ENCODE data around the gene CDH13.

CDH13 gene

GRCh38 chr16:83310816-83311215 lies 684.0 kb downstream of the CDH13 start:
- in situ Hi-C loops (cut with HindIII; ENCODE audit: low sequenced_read_pairs) = no loop called here
- TF ChIP-seq, protein P1, sequence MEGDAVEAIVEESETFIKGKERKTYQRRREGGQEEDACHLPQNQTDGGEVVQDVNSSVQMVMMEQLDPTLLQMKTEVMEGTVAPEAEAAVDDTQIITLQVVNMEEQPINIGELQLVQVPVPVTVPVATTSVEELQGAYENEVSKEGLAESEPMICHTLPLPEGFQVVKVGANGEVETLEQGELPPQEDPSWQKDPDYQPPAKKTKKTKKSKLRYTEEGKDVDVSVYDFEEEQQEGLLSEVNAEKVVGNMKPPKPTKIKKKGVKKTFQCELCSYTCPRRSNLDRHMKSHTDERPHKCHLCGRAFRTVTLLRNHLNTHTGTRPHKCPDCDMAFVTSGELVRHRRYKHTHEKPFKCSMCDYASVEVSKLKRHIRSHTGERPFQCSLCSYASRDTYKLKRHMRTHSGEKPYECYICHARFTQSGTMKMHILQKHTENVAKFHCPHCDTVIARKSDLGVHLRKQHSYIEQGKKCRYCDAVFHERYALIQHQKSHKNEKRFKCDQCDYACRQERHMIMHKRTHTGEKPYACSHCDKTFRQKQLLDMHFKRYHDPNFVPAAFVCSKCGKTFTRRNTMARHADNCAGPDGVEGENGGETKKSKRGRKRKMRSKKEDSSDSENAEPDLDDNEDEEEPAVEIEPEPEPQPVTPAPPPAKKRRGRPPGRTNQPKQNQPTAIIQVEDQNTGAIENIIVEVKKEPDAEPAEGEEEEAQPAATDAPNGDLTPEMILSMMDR (IDR thresholded peaks at IDR 0.05; ENCODE audit: low read depth, low read length, missing control alignments) = no peak
- DNase-seq (ENCODE audit: low read depth) = no peak
- H3K4me3 ChIP-seq (ENCODE audit: low read depth, low read length) = no peak overlapping the region

DNA sequence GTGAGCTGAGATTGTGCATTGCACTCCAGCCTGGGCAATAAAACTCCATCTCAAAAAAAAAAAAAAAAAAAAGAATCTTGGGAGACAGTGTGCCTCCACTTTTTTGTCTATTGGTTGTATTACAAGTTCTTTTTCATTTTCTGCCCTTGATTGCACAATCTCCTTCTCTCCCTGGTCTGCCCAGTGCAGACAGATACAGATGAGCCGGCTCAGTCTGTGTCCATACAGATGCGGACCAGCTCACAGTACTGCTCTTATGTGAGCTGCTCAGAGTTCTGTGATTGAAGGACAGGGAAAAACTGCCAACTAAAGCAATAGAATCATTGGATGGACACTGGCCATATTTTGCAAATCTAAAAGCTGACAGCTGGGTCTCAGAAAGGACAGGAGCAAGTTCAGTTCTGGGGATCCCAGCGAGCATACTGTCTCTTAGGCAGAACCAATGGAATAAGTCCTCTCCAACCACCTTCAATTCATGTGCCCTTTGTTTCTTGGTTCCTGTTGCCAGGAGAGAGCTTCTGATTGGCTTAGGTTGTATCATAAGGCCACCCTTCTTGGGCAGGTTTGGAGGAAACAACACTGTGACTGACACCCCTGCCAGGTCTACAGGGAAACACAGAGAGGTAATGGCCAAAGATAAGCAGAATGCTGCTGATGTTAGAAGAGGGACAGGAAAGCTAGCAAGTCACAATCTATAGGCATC lies 685.4 kb downstream of the CDH13 start:
- H3K4me3 ChIP-seq (ENCODE audit: low read depth, low read length) = no peak overlapping the region
- TF ChIP-seq, protein P1 (IDR thresholded peaks at IDR 0.05; ENCODE audit: low read depth, low read length, missing control alignments) = no peak
- no peak for DNase-seq (ENCODE audit: low read depth)
- in situ Hi-C loops (cut with HindIII; ENCODE audit: low sequenced_read_pairs) = no loop called here

DNA sequence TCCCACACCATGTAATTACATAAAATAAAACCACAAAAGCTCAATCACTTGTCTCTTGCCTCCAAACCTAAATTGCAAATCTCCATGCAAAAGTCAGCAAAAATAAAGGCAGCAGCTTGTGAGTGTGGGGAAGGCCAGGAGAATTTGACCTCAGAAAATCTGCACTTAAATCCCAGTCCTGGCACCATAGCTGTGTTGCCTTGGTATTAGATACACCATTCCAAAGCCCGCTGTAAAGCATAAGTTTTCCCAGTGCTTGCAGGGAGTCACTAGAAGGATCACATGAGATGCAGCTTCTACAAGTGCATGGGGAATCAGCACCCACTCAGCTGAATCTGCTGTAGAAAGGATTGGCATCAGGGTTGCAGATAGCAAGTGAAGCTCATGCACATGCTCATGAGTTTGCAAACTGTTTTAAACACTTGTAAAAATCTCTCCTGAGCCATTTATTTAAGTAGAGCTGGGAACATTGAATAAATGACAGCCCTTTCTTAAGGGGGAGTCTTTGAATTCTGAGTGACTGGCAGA lies 686.0 kb downstream of the CDH13 start:
- TF ChIP-seq, protein P1 (IDR thresholded peaks at IDR 0.05; ENCODE audit: low read depth, low read length, missing control alignments) = no peak

GRCh38 chr16:83315271-83315670 lies 688.5 kb downstream of the CDH13 start:
- in situ Hi-C loops (cut with HindIII; ENCODE audit: low sequenced_read_pairs) = no loop called here
- DNase-seq (ENCODE audit: low read depth) = no peak
- no peak overlapping the region for H3K4me3 ChIP-seq (ENCODE audit: low read depth, low read length)
- TF ChIP-seq, protein P1 (IDR thresholded peaks at IDR 0.05; ENCODE audit: low read depth, low read length, missing control alignments) = no peak

More for the DNA sequence above, 686.0 kb downstream of the CDH13 start:
- in situ Hi-C loops (cut with HindIII; ENCODE audit: low sequenced_read_pairs) = no loop called here
- no peak overlapping the region for H3K4me3 ChIP-seq (ENCODE audit: low read depth, low read length)
- no peak for DNase-seq (ENCODE audit: low read depth)

DNA sequence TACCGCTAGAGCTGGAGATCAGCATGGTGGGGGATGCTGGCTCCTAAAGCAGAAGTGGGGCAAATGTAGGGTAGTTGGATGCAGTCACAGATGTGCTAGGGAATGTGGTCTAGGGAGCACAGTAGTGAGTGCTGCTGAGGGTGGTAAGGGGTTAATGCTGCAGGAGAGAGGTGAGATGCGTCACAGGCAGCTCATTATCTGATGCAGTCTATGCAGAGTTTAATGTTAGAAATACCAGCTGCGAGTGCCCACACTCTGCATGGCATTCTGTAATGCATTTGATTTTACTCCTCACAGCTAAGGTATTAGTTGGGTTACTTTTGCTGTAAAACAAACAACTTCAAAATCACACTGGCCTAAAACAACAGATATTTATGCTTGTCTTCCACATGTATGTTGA lies 689.7 kb downstream of the CDH13 start:
- no peak for DNase-seq (ENCODE audit: low read depth)
- in situ Hi-C loops (cut with HindIII; ENCODE audit: low sequenced_read_pairs) = no loop called here
- TF ChIP-seq, protein P1 (IDR thresholded peaks at IDR 0.05; ENCODE audit: low read depth, low read length, missing control alignments) = no peak
- H3K4me3 ChIP-seq (ENCODE audit: low read depth, low read length) = no peak overlapping the region

DNA sequence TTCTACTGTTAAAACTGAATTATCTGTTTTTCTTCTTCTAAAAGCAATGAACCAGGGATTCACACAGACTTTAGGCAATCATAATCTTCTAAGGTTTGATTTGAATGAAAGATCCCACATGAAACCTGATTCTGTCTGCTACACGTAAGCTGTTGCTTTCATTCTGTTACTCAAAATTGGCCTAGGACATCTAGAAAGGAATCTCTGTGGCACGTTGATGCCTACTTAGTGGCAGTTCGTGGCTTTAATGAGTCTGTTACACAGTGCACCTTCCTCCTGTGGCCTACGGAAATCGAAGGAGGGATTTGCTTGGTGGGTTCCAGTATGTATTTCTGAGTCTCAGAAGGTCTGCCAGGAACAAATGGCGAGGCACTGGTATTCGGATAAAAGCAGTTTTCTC lies 691.6 kb downstream of the CDH13 start:
- in situ Hi-C loops (cut with HindIII; ENCODE audit: low sequenced_read_pairs) = no loop called here
- DNase-seq (ENCODE audit: low read depth) = no peak
- TF ChIP-seq, protein P1 (IDR thresholded peaks at IDR 0.05; ENCODE audit: low read depth, low read length, missing control alignments) = no peak
- no peak overlapping the region for H3K4me3 ChIP-seq (ENCODE audit: low read depth, low read length)
